Measurements from ENCODE around the gene MFNG.

MFNG gene

DNA sequence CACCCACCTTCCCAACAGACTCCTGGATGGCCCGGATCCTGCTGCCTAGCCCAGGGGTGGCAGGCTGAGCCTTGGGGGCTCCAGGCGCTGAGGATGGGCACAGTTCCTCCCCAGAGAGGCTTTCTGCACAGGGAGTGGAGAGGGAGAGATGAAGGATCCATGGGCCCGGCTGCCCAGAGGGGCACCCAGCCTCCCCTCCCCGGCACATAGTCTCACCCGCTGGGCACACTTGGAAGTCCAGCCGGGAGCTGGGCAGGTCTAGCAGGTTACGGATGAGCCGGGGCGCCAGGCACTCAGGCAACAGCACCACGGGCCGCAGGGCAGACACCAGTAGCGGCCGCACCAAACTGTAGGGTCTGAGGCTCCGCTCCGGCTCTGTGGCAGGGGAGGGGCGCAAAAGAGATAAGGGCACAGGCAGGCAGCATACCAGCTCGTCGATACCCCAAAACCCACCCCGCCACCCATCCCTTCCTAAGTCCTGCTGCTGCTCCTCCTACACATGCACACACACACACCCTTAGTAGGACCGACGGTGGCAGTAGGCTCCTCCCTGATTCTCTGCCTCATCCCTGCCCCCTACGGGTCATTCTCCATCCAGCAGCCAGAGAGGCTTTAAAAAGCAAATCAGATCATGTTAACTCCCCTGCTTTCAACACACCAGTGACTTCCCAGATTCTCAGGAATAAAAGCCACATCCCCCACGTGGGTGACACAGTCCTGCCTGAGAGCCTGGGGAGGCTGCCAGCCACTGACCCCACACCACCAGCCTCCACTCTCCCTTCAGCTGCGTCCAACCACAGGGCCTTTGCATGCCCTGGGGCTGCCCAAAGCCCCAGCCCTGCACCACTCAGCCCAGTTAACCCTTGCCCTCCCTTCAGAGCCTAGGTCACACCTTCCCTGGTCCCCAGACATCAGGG lies 6.5 kb upstream of the MFNG start:
- DNase-seq = peak; percentile 72

DNA sequence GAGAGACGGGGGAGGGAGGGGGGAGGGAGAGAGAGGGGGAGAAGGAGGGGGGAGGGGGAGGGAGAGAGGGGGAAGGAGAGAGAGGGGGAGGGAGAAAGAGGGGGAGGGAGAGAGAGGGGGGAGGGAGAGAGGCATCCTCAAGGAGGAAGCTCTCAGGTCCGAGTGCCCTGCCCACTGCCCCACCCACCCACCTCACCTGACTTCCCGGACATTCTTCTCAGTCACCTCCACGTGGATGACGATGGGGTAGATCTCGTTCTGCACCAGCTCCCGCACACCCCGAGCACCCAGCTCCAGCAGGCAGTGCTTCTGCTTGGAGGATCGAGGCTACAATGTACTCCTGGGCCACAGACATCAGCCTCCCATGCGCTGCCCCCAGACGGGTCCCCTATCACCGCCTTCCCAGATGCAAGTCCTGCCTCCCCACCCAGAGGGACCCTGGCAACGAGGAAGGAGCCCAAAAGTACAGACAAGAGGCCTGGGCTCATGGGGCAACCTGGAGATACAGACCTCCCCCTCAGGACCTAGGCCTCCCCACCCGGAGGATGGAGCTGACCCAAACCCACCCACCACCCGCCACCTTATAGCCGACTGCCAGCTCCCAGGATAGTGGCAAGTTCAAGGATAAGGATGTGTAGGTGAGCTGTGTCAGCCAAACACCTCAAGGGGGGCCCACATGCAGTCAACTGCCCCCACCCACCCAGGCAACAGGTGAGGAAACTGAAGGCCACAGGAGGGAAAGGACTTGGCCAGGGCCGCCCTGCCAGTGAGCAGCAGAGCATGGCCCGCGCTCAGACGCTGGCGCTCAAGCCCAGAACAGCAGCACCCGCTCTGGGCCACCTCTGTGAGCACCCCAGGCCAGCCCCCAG lies 5.6 kb upstream of the MFNG start:
- no peak for DNase-seq

DNA sequence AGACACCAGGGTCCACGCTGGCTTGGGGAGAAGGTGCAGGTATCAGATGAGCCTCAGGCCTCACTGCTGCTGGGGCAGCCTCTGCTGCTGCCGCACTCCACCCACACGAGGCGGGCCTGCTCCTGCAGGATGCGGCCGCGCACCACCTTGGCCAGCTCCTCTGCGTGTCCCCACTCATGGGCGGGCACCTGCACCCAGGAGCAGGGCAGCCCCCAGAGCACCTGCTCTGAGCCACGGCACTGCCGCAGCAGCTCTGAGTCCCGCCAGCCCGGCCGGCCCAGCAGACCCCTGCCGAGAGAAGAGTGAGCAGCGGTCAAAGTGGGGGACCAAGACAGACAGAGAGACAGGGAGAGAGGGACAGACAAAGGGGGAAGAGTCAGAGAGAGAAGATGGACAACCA lies 4.9 kb upstream of the MFNG start:
- no peak for DNase-seq

DNA sequence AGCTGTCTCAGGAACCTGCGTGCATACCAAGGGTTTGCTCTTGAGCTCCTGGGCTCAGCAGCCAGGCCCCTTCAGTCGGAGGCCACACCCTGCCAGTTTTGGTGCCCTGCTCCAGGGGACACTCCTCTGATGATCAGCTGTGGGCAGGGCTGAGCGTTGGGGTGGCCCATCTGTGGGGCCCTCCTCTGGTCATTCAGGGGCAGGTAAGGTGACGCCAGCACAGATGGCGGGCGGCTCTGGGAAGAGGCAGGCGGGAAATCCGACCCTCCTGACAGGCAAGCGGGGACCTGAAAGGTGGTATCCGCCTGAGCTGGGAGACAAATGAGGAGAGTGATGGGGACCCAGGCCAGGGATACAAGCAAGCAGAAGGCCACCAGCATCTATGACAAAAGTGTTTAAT lies 3.8 kb upstream of the MFNG start:
- no peak for DNase-seq

DNA sequence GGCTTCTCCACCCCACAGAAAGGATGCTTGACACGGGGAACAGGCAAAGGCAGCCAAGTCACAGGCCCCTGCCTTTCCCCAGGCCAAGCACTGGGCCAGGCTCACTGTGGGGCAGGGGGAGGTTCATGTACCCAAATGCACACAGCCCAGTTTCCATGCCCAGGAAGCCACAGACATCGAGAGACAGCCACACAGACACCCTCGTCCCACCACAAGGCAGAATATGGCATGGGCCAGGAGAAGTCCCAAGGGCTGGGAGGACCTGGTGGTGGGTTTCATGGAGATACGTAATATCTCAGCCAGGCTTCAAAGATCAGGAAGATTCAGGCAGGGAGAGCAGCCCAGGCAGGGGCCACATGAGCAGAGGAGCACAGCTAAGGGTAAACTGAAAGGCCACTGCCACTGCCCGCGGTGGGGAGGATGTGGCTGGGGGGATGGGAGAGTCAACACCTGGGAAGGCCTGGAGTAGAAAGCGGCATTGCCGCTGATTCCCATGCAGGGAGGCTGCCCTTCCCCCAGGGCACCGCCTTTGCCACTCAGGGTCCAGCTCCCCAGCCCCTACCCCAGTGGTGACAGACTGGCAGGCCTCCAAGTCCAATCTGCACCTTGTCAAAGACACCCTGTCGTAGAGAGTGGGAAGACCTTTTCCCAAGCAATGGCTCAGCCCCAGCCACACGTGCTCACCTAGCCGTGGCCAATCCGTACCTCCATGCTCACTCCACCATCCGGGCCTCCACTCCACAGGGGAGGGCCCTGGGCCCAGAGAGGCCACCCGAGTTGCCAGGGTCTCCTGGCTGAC lies 2.4 kb upstream of the MFNG start:
- peak; percentile 19 for DNase-seq

DNA sequence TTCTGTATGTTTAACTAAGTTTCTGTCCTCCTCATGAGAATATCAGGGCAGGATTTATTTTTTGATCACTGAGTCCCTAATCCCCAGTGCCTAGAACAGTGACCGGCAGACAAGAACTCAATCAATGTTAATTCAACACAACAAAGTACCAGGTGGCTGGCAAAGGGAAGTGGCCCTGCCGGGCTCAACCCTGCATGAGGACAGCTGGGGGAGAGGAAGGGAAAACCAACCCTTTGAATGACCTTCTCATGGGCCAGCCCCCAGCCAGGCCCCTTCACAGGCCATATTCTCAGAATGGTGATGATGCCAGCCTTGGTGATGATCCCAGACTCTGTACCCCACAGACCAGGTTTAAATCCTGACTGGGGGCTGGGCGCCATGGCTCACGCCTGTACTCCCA lies 1.4 kb upstream of the MFNG start:
- no peak for DNase-seq

DNA sequence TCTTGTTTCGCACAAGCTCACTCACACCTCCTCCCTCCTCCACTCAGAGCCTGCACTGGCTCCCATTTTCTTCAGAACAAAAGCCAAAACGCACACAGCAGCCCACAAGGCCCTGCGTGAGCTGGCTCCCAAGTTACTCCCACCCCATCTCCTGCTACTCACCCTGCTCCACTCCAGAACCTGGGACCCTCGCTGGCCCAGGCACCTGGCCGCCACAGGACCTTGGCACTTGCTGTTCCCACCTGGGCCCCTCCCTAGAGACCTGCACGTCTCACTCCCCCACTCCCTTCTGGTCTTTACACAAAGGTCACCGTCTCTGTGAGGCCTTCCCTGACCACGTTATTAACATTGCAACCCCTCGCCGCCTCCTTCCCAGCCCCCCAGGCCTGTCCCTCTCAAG lies 945 bp upstream of the MFNG start:
- DNase-seq = no peak

DNA sequence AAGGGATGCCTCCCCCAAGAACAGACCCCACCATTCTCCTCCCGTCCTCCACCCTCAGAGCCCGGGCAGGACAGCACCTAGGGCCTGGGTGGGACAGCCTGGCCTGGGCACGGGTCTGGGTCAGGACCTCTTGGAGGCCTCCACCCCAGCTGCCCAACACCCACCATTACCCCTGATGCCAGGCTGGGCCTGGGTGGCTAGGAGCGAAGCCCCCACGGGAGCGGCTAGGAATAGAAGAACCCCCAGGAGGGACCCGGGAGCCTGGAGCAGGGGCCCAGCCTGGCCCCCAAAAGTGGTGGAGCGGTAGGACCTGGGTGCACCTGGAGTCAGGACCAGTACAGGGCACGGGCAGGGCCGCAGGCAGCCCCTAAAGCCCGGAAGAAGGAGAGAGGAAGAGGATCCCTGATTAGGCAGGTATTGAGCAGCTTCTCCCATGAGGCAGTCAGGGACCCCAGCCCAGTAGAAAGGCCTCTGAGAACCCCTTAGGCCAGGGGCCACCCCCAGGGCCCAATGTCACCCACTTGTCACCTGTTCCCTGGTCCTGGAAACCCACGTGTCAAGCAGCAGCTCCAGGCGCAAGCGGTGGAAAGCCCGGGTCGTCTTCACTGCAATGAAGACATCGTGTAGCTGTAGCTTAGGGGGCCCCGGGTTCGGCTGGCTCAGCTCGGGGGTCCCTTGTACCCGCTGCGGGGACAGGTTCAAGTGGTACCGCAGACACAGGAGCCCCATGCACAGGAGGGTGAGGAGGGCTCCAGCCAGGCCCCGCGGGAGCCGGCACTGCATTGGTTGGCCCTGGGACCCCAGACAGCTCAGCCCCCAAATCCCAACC lies 575 bp downstream of the MFNG start:
- peak; percentile 28 for DNase-seq

DNA sequence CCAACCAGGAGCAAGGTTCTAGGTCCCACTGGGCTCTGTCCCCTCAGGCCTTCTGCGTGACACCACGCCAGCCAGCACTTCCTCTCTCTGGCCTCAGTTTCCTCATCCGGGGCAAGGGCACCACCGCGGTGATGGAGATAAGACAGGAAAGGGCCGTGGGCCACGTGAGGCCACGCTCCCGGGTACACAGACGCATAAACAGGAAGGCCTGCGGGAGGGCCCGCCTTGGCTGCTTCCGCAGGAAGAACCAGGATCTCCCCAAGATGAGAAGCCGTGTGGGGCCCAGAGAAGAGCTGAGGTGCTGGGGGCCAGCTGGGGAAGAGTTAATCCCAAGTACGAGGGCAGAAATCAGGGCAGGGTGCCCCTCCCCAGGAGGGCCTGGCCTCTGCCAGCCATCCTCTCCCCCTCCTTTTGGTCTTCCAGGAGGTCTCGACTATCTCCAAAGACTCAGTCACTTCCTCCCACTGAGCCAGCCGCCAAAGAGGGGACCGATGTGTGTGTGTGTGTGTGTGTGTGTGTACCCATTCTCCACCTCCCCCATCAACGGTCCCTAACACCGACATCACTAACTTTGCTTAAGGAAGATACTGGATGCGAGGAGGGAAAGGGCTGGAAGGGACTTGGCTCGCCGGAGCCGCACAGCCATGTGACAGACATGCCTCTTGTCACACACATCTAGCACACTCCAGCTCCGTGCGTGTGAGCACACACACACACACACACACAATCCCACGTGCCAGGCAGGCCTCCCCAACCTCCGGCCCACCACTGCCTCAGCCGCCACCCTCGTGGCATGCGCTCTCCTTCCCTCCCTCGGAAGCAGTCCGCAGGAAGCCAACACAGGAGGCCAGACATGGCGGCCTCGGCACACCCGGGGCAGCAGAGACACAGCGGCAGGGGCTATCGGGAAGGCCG lies 1.4 kb downstream of the MFNG start:
- peak; percentile 90 for DNase-seq

DNA sequence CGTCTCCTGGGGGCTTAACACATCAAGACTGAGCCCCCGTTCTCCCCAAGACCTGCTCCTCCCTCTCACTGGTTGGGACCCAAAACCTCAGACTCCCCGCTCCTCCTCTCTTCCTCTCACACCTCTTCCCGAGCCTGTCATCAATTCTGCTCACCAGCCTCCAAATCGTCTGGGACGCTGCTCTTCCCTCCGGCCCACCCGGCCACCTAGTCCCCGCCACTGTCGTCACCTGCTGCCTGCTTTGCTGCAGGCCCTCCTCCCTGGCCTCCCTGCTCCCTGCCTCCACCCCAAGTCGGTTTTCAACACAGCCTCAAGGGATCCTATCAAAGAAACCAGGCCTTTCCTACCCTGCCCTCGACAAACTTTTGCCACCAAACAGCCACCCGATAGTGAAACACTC lies 3.1 kb downstream of the MFNG start:
- no peak for DNase-seq

DNA sequence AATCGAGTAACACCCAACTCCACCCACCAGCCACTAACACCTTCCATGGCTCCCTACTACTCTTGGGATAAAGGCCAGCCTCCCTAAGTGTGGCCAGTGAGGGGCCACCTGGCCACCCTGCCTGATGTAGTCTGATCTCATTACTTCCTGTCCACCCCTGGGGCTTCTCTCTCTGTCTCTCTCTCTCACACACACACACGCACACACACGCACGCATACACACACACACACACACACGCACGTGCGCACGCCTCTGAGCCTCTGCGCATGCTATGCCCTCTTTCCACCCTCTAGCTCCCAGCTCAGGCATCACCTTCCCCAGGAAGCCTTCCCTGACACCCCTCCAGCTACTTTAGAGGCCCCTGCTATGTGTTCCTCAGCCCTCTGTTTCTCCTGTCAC lies 3.9 kb downstream of the MFNG start:
- DNase-seq = no peak

DNA sequence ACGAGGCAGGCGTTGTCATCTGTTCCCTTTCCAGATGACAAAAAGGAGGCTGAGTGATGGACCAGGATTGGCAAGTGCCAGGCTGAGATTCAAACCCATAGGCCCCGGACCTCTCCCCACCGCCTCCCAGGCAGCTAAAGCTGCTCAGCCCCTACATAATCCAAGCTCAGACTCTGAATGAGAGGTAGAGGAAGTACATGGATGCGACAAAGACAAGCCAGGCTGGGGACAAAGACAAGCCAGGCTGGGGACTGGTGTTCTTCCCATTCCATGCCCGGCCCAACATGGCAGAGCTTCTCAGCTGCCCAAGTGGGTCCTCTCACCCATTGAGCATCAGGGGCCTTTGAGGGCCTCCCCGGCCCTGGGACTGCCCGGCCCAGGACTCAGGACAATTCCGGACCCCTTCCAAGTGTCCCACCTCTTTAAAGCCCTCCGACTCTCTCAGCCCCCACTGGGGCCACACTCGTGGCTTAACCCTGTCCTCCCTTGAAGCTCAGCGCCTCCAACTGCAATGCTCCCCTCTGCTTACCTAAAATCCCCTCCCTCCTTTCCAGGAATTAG lies 4.8 kb downstream of the MFNG start:
- no peak for DNase-seq

DNA sequence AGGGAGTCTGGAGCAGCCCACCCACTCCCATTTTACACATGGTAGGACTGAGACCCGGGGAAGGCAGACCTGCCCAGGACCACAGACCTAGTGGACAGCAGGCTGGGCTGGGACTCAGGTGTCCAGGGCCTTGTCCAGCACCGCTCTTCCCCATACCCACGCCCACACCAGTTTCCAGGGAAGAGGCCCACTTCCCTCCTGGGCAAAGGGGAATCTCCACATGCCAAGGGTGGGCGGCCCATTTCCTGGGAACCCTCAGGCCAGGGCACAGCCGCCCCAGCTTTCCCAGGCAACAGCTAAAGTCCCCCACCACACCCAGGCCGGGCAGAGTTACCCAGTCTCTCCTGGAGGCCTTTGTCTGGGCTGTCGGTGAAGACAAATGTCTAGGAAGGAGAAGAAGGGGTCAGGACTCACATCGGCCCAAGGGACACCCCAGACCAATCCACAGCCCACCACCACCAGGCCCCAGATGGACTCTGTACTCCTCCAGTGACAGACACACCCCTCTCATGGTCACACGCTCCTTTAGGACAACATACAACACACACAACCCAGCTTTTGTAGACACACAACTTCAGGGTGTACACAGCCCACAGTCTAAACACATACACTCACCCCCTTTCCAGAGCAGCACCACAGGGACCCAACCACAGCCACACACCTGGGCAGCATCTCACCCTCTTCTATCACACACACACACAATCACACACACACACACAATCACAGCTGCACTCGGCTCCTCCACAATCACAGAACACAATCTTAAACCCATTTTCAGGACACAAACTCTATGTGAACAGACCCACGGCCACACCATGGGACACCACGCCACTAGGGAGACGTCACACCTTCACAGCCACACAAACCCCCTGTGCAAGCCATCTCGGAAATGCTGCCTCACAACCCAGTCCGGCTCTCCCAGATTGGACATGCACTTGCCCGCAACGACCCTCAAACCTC lies 5.5 kb downstream of the MFNG start:
- no peak for DNase-seq

DNA sequence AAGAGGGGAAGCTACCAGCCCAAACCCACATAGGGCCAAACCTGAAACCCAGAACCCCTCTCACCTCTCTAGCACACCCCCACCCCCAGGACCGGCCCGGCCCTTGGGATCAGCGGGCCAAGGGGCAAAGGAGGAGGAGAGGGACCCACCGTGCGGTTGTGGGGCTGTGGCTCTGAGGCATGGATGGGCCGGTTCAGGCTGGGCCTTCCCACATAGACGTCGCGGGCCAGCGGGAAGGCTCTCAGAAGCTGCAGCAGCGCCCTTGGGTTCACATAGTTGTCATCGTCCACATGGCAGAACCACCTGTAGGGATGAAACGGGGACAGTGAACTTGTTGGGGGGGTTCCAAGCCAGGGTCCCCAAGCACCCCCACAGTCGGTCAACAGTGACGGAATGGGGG lies 7.0 kb downstream of the MFNG start:
- no peak for DNase-seq

DNA sequence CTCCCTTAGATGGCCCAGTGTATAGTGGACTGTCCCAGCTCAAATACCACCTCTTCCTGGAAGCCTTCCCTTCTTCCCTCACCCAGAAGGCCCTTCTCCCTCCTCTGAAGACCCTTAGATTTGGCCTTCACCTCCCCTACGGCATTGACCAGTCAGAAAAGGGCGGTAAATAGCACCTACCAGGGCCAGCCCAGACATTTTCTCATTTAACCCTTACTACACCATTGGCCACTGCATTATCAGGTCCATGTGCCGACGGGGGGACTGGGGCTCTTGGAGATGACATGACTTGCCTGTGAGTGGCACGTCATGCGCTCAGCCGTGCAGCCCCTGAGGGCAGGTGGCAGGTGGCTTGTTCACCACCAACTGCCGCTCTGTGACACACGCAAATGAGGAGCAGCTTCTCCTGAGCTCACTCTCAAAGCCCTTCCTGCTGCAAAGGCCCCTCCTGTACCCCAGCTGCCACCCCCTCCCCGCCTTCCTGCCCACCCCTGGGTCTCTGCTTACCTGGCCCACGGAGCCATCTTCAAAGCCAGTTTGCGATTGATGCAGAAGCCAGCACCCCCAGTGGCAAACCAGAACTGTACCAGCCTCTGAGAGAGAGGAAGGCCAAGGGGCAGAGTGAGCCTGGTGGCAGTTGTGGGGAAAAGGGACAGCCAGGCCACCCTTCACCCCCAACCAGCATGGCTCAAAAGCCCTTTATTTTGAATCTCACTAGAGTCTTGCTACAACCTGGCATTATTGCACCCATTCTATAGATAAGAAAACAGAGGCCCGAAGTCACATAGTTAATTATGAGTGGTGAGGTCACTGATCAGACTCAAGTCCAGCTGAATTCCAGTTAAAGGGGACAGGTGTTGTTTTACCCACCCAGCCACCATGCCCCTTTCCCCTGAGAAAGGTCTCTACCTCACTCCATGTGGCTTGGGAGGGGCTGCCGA lies 9.5 kb downstream of the MFNG start:
- no peak for DNase-seq

DNA sequence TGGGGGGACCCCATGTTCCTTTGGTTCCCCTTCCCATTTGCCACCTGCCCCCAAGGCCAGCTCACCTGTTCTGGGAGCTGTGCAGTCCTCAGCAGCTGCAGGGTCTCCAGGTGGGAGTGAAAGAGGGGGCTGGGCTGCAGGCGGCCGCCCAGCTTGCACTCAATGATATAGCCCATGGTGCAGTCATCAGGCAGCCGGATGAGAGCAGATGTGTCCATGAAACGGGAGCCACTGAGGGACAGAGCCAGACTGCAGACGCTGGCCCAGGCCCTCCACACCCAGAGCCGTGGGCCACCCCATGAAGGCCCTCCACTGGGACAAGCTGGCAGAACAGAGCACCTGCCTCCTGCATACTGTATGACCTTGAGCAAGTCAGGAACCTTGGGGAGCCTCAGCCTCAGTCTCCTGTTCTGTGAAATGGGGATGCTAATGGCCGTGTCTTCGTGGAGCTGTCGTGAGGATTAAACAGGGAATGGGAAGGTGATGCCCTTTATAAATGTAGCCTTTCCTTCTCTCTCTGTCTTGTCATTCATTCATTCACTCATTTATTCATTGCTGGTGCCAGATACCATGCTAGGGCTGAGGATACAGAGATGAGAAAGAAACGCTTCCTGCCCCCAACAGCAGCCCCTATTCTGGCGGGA lies 11.6 kb downstream of the MFNG start:
- no peak for DNase-seq

DNA sequence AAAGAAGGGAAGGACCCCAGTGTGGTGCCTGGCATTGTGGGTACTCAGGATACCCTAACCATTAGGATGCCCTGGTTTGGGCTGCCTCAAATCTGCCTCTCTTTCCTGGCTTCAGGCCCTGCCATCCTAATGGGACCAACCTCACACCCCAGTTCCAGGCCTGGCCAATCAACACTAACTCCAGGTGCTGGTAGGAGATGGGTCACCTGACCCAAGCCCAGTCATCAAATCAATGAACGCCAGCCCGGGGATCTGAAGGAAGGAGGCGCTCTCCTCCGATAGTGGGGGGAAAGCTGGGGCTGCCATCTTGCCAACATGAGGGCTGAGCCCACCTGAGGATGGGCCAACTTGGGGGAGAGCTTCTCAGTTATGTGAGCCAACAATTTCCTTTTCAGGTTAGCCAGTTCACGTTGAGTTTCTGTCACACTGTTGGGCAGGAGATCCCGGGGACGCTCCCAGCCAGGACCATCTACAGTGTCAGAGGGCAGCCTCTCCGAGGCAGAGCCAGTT lies 12.7 kb downstream of the MFNG start:
- no peak for DNase-seq
